ENCODE data around the gene CNTN4.

DNA sequence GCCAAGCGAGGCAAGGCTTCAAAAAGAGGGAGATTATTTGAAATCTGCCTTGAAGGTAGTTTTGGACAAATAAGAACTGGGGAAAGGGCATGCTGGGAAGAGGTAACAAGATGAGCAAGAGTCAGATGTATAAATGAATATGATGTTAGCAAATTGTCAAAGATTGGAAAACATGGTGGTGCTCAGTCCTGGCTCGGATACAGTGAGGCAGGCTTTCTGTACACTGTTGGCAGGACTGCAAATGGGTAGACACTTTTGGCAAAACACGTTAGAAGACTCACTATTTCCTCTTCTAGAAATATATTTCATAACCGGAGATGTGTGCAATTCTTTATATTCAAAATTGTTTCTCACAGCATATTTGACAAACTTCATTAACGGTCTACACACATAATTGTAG, 581.6 kb downstream of the CNTN4 start:
- TF ChIP-seq, protein P1, sequence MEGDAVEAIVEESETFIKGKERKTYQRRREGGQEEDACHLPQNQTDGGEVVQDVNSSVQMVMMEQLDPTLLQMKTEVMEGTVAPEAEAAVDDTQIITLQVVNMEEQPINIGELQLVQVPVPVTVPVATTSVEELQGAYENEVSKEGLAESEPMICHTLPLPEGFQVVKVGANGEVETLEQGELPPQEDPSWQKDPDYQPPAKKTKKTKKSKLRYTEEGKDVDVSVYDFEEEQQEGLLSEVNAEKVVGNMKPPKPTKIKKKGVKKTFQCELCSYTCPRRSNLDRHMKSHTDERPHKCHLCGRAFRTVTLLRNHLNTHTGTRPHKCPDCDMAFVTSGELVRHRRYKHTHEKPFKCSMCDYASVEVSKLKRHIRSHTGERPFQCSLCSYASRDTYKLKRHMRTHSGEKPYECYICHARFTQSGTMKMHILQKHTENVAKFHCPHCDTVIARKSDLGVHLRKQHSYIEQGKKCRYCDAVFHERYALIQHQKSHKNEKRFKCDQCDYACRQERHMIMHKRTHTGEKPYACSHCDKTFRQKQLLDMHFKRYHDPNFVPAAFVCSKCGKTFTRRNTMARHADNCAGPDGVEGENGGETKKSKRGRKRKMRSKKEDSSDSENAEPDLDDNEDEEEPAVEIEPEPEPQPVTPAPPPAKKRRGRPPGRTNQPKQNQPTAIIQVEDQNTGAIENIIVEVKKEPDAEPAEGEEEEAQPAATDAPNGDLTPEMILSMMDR (IDR thresholded peaks at IDR 0.05): no peak
- no peak for TF ChIP-seq POLR2AphosphoS5 (IDR thresholded peaks at IDR 0.05; ENCODE audit: insufficient read depth in 1 of 2, low read depth in 1 of 2)
- TF ChIP-seq POLR2A (IDR thresholded peaks at IDR 0.05): no peak

Data from vagina (tissue), 2 donors.